ENCODE data around the gene TLR8. TPM values are rescaled to one million over a fixed set of nuclear protein-coding genes. Genes with fewer than 3 reads are reported as not detected.

Gene TLR8
- total RNA-seq, 1 donor from 2014 or later: 0.53 TPM

DNA sequence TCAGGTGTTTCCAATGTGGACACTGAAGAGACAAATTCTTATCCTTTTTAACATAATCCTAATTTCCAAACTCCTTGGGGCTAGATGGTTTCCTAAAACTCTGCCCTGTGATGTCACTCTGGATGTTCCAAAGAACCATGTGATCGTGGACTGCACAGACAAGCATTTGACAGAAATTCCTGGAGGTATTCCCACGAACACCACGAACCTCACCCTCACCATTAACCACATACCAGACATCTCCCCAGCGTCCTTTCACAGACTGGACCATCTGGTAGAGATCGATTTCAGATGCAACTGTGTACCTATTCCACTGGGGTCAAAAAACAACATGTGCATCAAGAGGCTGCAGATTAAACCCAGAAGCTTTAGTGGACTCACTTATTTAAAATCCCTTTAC is 20.9 kb upstream of the TLR8 start:
- no peaks in the 10 kb centered on the region for H3K36me3 ChIP-seq
- H3K27ac ChIP-seq: no peak overlapping the region
- intact Hi-C loops (cut with DNase I): no loop called here
- no peak overlapping the region for H3K4me3 ChIP-seq
- no peak for DNase-seq (ENCODE audit: low spot score in 2 of 2)
- H3K27me3 ChIP-seq: no peaks in the 10 kb centered on the region
- TF ChIP-seq, protein P1, sequence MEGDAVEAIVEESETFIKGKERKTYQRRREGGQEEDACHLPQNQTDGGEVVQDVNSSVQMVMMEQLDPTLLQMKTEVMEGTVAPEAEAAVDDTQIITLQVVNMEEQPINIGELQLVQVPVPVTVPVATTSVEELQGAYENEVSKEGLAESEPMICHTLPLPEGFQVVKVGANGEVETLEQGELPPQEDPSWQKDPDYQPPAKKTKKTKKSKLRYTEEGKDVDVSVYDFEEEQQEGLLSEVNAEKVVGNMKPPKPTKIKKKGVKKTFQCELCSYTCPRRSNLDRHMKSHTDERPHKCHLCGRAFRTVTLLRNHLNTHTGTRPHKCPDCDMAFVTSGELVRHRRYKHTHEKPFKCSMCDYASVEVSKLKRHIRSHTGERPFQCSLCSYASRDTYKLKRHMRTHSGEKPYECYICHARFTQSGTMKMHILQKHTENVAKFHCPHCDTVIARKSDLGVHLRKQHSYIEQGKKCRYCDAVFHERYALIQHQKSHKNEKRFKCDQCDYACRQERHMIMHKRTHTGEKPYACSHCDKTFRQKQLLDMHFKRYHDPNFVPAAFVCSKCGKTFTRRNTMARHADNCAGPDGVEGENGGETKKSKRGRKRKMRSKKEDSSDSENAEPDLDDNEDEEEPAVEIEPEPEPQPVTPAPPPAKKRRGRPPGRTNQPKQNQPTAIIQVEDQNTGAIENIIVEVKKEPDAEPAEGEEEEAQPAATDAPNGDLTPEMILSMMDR (IDR thresholded peaks at IDR 0.05): no peak
- H3K4me1 ChIP-seq: no peaks in the 10 kb centered on the region
- H3K9me3 ChIP-seq: no peaks in the 10 kb centered on the region

DNA sequence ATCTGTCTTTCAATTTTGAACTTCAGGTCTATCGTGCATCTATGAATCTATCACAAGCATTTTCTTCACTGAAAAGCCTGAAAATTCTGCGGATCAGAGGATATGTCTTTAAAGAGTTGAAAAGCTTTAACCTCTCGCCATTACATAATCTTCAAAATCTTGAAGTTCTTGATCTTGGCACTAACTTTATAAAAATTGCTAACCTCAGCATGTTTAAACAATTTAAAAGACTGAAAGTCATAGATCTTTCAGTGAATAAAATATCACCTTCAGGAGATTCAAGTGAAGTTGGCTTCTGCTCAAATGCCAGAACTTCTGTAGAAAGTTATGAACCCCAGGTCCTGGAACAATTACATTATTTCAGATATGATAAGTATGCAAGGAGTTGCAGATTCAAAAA is 19.9 kb upstream of the TLR8 start:
- intact Hi-C loops (cut with DNase I): no loop called here
- DNase-seq (ENCODE audit: low spot score in 2 of 2): no peak
- H3K4me3 ChIP-seq: no peak overlapping the region
- no peaks in the 10 kb centered on the region for H3K36me3 ChIP-seq
- no peaks in the 10 kb centered on the region for H3K9me3 ChIP-seq
- no peaks in the 10 kb centered on the region for H3K4me1 ChIP-seq
- H3K27ac ChIP-seq: no peak overlapping the region
- TF ChIP-seq, protein P1 (IDR thresholded peaks at IDR 0.05): no peak
- no peaks in the 10 kb centered on the region for H3K27me3 ChIP-seq

DNA sequence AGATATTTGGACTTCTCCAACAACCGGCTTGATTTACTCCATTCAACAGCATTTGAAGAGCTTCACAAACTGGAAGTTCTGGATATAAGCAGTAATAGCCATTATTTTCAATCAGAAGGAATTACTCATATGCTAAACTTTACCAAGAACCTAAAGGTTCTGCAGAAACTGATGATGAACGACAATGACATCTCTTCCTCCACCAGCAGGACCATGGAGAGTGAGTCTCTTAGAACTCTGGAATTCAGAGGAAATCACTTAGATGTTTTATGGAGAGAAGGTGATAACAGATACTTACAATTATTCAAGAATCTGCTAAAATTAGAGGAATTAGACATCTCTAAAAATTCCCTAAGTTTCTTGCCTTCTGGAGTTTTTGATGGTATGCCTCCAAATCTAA is 19.3 kb upstream of the TLR8 start:
- DNase-seq (ENCODE audit: low spot score in 2 of 2): no peak
- TF ChIP-seq, protein P1 (IDR thresholded peaks at IDR 0.05): no peak

DNA sequence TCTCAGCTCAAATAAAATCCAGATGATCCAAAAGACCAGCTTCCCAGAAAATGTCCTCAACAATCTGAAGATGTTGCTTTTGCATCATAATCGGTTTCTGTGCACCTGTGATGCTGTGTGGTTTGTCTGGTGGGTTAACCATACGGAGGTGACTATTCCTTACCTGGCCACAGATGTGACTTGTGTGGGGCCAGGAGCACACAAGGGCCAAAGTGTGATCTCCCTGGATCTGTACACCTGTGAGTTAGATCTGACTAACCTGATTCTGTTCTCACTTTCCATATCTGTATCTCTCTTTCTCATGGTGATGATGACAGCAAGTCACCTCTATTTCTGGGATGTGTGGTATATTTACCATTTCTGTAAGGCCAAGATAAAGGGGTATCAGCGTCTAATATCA is 18.7 kb upstream of the TLR8 start:
- no peaks in the 10 kb centered on the region for H3K9me3 ChIP-seq
- no peaks in the 10 kb centered on the region for H3K4me1 ChIP-seq
- no peak overlapping the region for H3K4me3 ChIP-seq
- no peak overlapping the region for H3K27ac ChIP-seq
- no peaks in the 10 kb centered on the region for H3K27me3 ChIP-seq
- no peak for DNase-seq (ENCODE audit: low spot score in 2 of 2)
- TF ChIP-seq, protein P1 (IDR thresholded peaks at IDR 0.05): no peak
- H3K36me3 ChIP-seq: no peaks in the 10 kb centered on the region
- intact Hi-C loops (cut with DNase I): no loop called here

More for the DNA sequence above, 19.3 kb upstream of the TLR8 start:
- H3K27me3 ChIP-seq: no peaks in the 10 kb centered on the region
- no peaks in the 10 kb centered on the region for H3K36me3 ChIP-seq
- no peak overlapping the region for H3K27ac ChIP-seq
- no peaks in the 10 kb centered on the region for H3K9me3 ChIP-seq
- H3K4me3 ChIP-seq: no peak overlapping the region
- intact Hi-C loops (cut with DNase I): no loop called here
- H3K4me1 ChIP-seq: no peaks in the 10 kb centered on the region

DNA sequence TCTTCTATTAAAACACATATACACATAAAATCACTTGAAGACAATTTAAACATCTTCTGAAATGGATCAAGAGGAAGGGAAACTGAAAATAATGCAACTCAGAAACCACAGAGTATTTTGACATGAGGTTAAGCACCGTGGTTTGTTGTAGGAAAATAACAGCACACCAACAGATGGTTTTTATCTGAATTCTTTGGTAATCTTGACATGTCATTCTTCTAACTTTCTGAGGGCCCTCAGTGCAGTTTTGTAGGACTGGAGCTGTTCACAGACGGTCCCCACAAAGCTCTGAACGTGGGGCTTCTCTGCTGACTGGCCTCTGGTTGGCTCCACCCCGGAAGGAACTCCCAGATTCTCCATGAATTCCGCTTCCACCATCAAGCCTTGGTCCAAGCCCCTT is 16.0 kb upstream of the TLR8 start:
- no peaks in the 10 kb centered on the region for H3K4me1 ChIP-seq
- intact Hi-C loops (cut with DNase I): no loop called here
- TF ChIP-seq, protein P1 (IDR thresholded peaks at IDR 0.05): no peak
- H3K36me3 ChIP-seq: no peaks in the 10 kb centered on the region
- no peaks in the 10 kb centered on the region for H3K27me3 ChIP-seq
- no peaks in the 10 kb centered on the region for H3K9me3 ChIP-seq
- H3K4me3 ChIP-seq: no peak overlapping the region
- no peak for DNase-seq (ENCODE audit: low spot score in 2 of 2)
- no peak overlapping the region for H3K27ac ChIP-seq

DNA sequence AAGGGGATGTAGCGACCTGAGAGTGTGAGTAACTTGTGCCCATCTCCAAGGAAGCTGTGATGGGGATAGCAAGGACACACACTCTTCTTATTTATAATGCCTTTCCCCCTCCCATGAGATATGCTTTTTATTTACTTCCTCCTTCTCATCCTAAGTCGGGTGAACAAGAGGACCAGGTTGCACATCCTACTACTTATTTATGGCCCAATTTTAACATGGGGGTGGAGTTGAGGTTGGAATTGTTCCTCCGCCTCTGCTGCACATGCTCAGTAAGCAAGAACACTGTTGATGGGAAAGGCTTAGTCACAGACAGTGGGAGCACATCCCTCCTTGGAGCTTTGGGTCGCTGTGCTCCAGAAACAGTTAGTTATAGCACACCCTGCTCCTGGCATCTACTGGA is 15.2 kb upstream of the TLR8 start:
- Histone ChIP-seq H3K4me3 (no peak overlapping the region), H3K36me3 (no peaks in the 10 kb centered on the region), H3K27me3 (no peaks in the 10 kb centered on the region), H3K27ac (no peak overlapping the region), H3K9me3 (no peaks in the 10 kb centered on the region), H3K4me1 (no peaks in the 10 kb centered on the region)
- DNase-seq (ENCODE audit: low spot score in 2 of 2): no peak
- intact Hi-C loops (cut with DNase I): no loop called here
- TF ChIP-seq, protein P1 (IDR thresholded peaks at IDR 0.05): no peak

Data from ascending aorta (tissue), 2 donors.